Measurements from ENCODE around the gene ASCC1. TPM values are rescaled to one million over a fixed set of nuclear protein-coding genes. Genes with fewer than 3 reads are reported as not detected.

The ASCC1 gene, protein sequence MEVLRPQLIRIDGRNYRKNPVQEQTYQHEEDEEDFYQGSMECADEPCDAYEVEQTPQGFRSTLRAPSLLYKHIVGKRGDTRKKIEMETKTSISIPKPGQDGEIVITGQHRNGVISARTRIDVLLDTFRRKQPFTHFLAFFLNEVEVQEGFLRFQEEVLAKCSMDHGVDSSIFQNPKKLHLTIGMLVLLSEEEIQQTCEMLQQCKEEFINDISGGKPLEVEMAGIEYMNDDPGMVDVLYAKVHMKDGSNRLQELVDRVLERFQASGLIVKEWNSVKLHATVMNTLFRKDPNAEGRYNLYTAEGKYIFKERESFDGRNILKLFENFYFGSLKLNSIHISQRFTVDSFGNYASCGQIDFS
- total RNA-seq = 31.2 and 31.7 TPM in 2 replicates

DNA sequence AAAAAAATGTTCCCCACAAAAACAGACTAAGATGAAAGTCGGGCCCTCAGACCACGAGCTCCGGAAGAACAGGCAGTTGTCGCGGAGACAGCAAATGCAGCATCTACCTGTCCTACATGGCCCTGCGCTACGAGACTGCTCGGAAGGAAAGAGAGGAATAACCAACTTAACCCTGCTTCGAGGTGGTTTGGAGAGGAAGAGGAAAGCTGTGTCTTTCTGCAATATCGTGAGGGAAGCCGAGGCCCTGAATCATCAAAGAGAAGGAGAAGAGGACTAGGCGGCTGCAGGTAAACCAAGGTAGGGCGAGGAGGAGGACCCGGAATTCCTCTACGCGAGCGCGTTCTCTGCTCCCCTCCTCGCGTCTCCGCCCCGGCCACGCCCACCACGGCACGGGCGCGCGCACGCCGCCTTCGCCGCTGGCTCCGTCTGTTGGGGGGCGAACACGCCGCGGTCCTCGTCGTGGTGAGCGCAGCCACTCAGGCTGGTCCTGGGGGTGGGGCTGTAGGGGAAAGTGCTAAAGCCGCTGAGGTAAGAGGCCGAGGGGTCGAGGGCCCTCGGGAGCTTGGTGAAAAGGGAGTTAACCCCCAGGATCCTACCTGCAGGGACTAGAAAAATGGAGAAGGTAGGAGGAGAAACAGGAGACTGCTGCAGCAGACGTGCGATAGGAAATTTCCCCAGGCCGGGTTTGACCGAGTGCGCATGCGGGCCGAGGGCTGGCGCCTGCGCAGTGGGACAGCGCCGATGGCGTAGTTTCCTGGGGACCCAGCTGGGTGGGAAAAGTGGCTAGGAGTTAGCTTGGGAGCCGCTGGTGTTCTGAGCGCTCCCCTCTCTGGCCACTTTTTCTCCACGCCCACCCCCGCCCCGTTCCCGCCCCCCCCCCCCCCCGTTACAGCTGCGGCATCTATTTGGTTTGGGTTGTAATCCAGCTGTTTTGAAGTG lies at the start of gene ASCC1, which contains the start of gene ANAPC16:
TSS of gene ASCC1 (minus strand) at position 666 of the 939 bp plus-strand sequence. CDS start 2,978 bp downstream, outside the sequence.
TSS of gene ANAPC16 (plus strand) at position 402 of the 939 bp plus-strand sequence. CDS start 7,903 bp downstream, outside the sequence.

DNA sequence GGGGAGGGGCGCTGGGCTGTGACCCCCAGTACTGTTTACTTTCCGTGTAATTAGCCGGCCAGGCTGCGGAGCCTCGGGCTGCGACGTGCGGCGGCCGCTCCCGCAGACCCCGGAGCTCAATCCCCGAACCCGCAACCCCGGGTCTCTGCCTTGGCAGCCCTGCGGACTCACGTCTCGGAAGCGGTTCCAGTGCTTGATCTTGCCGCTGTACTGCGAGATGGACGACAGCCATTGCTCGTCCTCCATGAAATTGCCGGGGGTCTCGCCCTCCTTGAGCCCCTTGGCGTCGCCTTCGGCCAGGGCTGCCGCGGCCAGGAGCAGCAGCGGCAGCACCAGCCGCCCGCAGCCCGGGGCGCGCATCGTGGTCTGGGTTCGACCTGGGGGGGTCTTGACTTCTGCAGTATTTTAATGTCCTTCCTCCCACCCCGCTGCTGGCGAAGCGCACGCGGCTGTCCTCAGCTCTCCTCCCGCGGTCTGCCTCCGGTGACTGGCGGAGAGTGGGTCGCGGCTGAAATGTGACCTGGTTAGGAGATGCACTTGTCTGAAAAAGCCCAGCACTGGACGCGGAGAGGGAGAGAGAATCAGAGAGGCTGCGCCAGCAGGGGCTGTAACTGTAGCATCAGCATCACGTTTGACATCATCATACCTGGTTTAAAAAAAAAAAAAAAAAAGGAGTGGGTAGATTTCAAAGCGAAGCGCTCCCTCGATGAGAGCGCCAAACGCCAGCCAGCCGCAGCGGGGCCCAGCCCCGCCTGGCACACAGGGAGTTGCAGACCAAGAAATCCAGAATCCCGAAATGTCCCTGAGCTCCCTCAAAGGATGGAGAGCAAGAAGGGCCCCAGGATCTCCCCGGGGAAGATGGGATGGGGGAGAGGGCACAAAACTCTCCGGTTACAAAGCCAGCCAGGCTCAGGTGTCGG lies 127.8 kb downstream of the ASCC1 start, which contains the start of gene SPOCK2:
TSS of gene SPOCK2 (minus strand) at position 583 of the 920 bp plus-strand sequence. CDS start at position 360, 223 bp downstream.

Small RNA genes lying within 50 kb of the gene (small RNA-seq; reads per million reads assigned to genes)
- gene RF00019 (not detected), gene RF00340 (not detected)

Other genes with a start within 250 kb of the ASCC1 start
- gene SPOCK2, start 127.7 kb downstream of the ASCC1 start, total RNA-seq = 0.96 and 0.98 TPM in 2 replicates
- gene ANAPC16, start 264 bp downstream of the ASCC1 start, total RNA-seq = 44.4 and 45.1 TPM in 2 replicates
- gene DDIT4, start 57.6 kb upstream of the ASCC1 start, total RNA-seq = 75.0 and 252 TPM in 2 replicates
- gene DNAJB12, start 138.6 kb upstream of the ASCC1 start, total RNA-seq = 38.9 and 42.9 TPM in 2 replicates